Naive thymus-derived CD4-positive, alpha-beta T cell (primary cell): ENCODE data around the gene RNU1-4. TPM values are rescaled to one million over a fixed set of nuclear protein-coding genes. Genes with fewer than 3 reads are reported as not detected.
"Not testable (repeated sequence)": the region's sequence is repeated elsewhere in the genome, so short reads cannot be mapped to it uniquely, and the experiment has no call there.

Experiments
- ATAC-seq: fragments of 150-1000 bp; cut with Tn5 transposase; 2 replicates; pipeline ENCODE4 v1.10.0; 2021; ENCODE audit warnings: mild to moderate bottlenecking, moderate library complexity
- CTCF ChIA-PET: fragments of 350-600 bp; sonication (Branson Sonifier 250); formaldehyde crosslinking; loops from one replicate; lab custom pipeline; 2021; ENCODE audit warnings: antibody characterized with exemption; lab: Charles Lee
- POLR2A ChIA-PET: fragments of 350-600 bp; sonication (Branson Sonifier 250); formaldehyde crosslinking; loops from one replicate; lab custom pipeline; 2021; ENCODE audit warnings: antibody characterized with exemption, inconsistent platforms; lab: Charles Lee
- DNase-seq, 9 donors: peaks; one replicate each; pipeline versions ENCODE4 v3.0.0 to v3.0.0-alpha.2; 2020 to 2022; ENCODE audit warnings: mixed read lengths in 1 of 9
- H3K27ac ChIP-seq: one replicate; pipeline ENCODE4 v1.7.0; 2013; ENCODE audit warnings: mild to moderate bottlenecking, low read depth, low read length, moderate library complexity
- H3K27me3 ChIP-seq, 2 donors: one replicate each; pipeline ENCODE4 v1.7.0; 2013; ENCODE audit warnings: low read length in 2 of 2, mild to moderate bottlenecking in 2 of 2, moderate library complexity in 2 of 2; ENCODE audit not compliant: control insufficient read depth in 2 of 2, insufficient read depth in 2 of 2
- H3K36me3 ChIP-seq, 3 experiments: 1 replicate in 2 of 3; 2 replicates in 1 of 3; pipeline ENCODE4 v1.7.0; 2013; ENCODE audit warnings: low read length in 3 of 3, mild to moderate bottlenecking in 3 of 3, moderate library complexity in 1 of 3; ENCODE audit not compliant: insufficient read depth in 3 of 3, control insufficient read depth in 2 of 3
- H3K4me1 ChIP-seq, 2 donors: one replicate each; pipeline ENCODE4 v1.7.0; 2013; ENCODE audit warnings: low read length in 2 of 2, mild to moderate bottlenecking in 2 of 2, moderate library complexity in 1 of 2; ENCODE audit not compliant: control insufficient read depth in 2 of 2, insufficient read depth in 2 of 2
- H3K4me3 ChIP-seq: 2 replicates; pipeline ENCODE4 v1.7.0; 2013; ENCODE audit warnings: mild to moderate bottlenecking, low read length
- H3K9me3 ChIP-seq, 3 experiments: 1 replicate in 2 of 3; 2 replicates in 1 of 3; pipeline ENCODE4 v1.7.0; 2013; ENCODE audit warnings: low read length in 3 of 3; ENCODE audit not compliant: control insufficient read depth in 2 of 3
- H3K27ac Mint-ChIP-seq, 9 donors: one replicate each; pipeline ENCODE4 v1.8.0; 2020 to 2022; ENCODE audit warnings: mixed read lengths in 9 of 9, mild to moderate bottlenecking in 8 of 9, moderate library complexity in 5 of 9, inconsistent platforms in 2 of 9
- H3K27me3 Mint-ChIP-seq, 5 donors: one replicate each; pipeline ENCODE4 v1.8.0; 2021 to 2022; ENCODE audit warnings: mixed read lengths in 5 of 5, mild to moderate bottlenecking in 1 of 5
- H3K36me3 Mint-ChIP-seq, 5 donors: one replicate each; pipeline ENCODE4 v1.8.0; 2020 to 2022; ENCODE audit warnings: mixed read lengths in 5 of 5, mild to moderate bottlenecking in 3 of 5, inconsistent platforms in 1 of 5
- H3K4me1 Mint-ChIP-seq, 7 donors: one replicate each; pipeline ENCODE4 v1.8.0; 2020 to 2022; ENCODE audit warnings: mixed read lengths in 7 of 7, mild to moderate bottlenecking in 3 of 7, inconsistent platforms in 1 of 7
- H3K4me3 Mint-ChIP-seq, 10 donors: one replicate each; pipeline ENCODE4 v1.8.0; 2020 to 2022; ENCODE audit warnings: mild to moderate bottlenecking in 10 of 10, mixed read lengths in 10 of 10, moderate library complexity in 6 of 10, inconsistent platforms in 2 of 10
- H3K9me3 Mint-ChIP-seq, 11 donors: one replicate each; pipeline ENCODE4 v1.8.0; 2020 to 2022; ENCODE audit warnings: mixed read lengths in 11 of 11, mild to moderate bottlenecking in 4 of 11, inconsistent platforms in 1 of 11, moderate library complexity in 1 of 11
- intact Hi-C, 2 donors: fragments of 100-400 bp; cut with micrococcal nuclease; formaldehyde crosslinking; loops; one replicate each; pipeline ENCODE4 v1.15.1; 2023
- polyA plus RNA-seq, 2 donors: library from polyadenylated mRNA; unstranded; fragments of 300-500 nt; fragmentation: Illumina TruSeq; gene quantifications; one replicate each; pipeline ENCODE4 v1.2.3, GENCODE V29; 2021
- total RNA-seq, 6 experiments: library from RNA in 5 of 6; stranded (reverse) in 5 of 6; gene quantifications; 1 replicate in 5 of 6; 2 replicates in 1 of 6; pipeline ENCODE4 v1.2.3 and lab custom pipeline; 2021 to 2026

RNU1-4 gene
- total and polyA plus RNA-seq, 7 experiments from 2014 or later, result 2,341 to 4,458 (median 3,337) TPM; not detected in 2

- H3K4me1 Mint-ChIP-seq, CTCF ChIA-PET, H3K4me3 ChIP-seq, H3K27me3 ChIP-seq, H3K4me3 Mint-ChIP-seq, H3K9me3 ChIP-seq, H3K36me3 Mint-ChIP-seq, H3K4me1 ChIP-seq, intact Hi-C loops, H3K27ac Mint-ChIP-seq, POLR2A ChIA-PET, ATAC-seq, DNase-seq, H3K27ac ChIP-seq, H3K9me3 Mint-ChIP-seq, H3K36me3 ChIP-seq: not testable (repeated sequence)
- H3K27me3 Mint-ChIP-seq, result peaks cover 1 to 20% (median 6%) of the 10 kb centered on the region in 5 donors
Observed at GRCh38 chr1:16775290-16775689, 35.0 kb downstream of the RNU1-4 start.

- H3K9me3 ChIP-seq, H3K4me3 ChIP-seq, H3K36me3 ChIP-seq, H3K27ac ChIP-seq, intact Hi-C loops, H3K4me1 Mint-ChIP-seq, H3K36me3 Mint-ChIP-seq, H3K9me3 Mint-ChIP-seq, H3K4me1 ChIP-seq, POLR2A ChIA-PET, DNase-seq, H3K4me3 Mint-ChIP-seq, ATAC-seq, H3K27me3 ChIP-seq, CTCF ChIA-PET, H3K27ac Mint-ChIP-seq: not testable (repeated sequence)
- H3K27me3 Mint-ChIP-seq, result peaks cover 4 to 19% (median 9%) of the 10 kb centered on the region in 5 donors
Observed at GRCh38 chr1:16776248-16776647, 35.9 kb downstream of the RNU1-4 start.

- CTCF ChIA-PET, H3K27ac ChIP-seq, H3K4me1 ChIP-seq, POLR2A ChIA-PET, H3K27ac Mint-ChIP-seq, H3K9me3 Mint-ChIP-seq, ATAC-seq, H3K9me3 ChIP-seq, intact Hi-C loops, H3K4me3 ChIP-seq, H3K27me3 ChIP-seq, H3K4me3 Mint-ChIP-seq, H3K4me1 Mint-ChIP-seq, DNase-seq, H3K36me3 ChIP-seq, H3K36me3 Mint-ChIP-seq: not testable (repeated sequence)
- peaks cover 4 to 19% (median 9%) of the 10 kb centered on the region in 5 donors for H3K27me3 Mint-ChIP-seq
Observed at GRCh38 chr1:16776835-16777234, 36.5 kb downstream of the RNU1-4 start.

GRCh38 chr1:16777821-16778220 is 37.5 kb downstream of the RNU1-4 start:
- intact Hi-C loops, H3K27ac Mint-ChIP-seq, H3K9me3 ChIP-seq, POLR2A ChIA-PET, H3K9me3 Mint-ChIP-seq, H3K27ac ChIP-seq, H3K4me1 ChIP-seq, H3K4me3 ChIP-seq, H3K36me3 Mint-ChIP-seq, H3K36me3 ChIP-seq, H3K4me1 Mint-ChIP-seq, ATAC-seq, DNase-seq, CTCF ChIA-PET, H3K27me3 ChIP-seq, H3K4me3 Mint-ChIP-seq: not testable (repeated sequence)
- H3K27me3 Mint-ChIP-seq, result peaks cover 4 to 19% (median 9%) of the 10 kb centered on the region in 5 donors

GRCh38 chr1:16779525-16779924 is 39.2 kb downstream of the RNU1-4 start:
- H3K27ac Mint-ChIP-seq, H3K27ac ChIP-seq, H3K4me3 ChIP-seq, H3K9me3 Mint-ChIP-seq, H3K4me1 Mint-ChIP-seq, intact Hi-C loops, H3K9me3 ChIP-seq, H3K4me3 Mint-ChIP-seq, H3K36me3 ChIP-seq, H3K4me1 ChIP-seq, H3K27me3 ChIP-seq, POLR2A ChIA-PET, CTCF ChIA-PET, H3K36me3 Mint-ChIP-seq, DNase-seq, ATAC-seq: not testable (repeated sequence)
- H3K27me3 Mint-ChIP-seq, result peaks cover 2 to 14% (median 9%) of the 10 kb centered on the region in 5 donors

- H3K27ac ChIP-seq, H3K36me3 Mint-ChIP-seq, H3K4me3 ChIP-seq, H3K36me3 ChIP-seq, H3K27me3 ChIP-seq, DNase-seq, H3K27ac Mint-ChIP-seq, H3K4me1 ChIP-seq, POLR2A ChIA-PET, H3K4me3 Mint-ChIP-seq, H3K4me1 Mint-ChIP-seq, H3K9me3 ChIP-seq, intact Hi-C loops, CTCF ChIA-PET, H3K9me3 Mint-ChIP-seq: not testable (repeated sequence)
- H3K27me3 Mint-ChIP-seq, result peaks cover 2 to 14% (median 9%) of the 10 kb centered on the region in 5 donors
- peak; percentile 68 for ATAC-seq
Observed at GRCh38 chr1:16781033-16781432, 40.7 kb downstream of the RNU1-4 start.

GRCh38 chr1:16781625-16782024 is 41.3 kb downstream of the RNU1-4 start:
- H3K27ac Mint-ChIP-seq, H3K36me3 Mint-ChIP-seq: not testable (repeated sequence)

More at GRCh38 chr1:16781625-16782024, 41.3 kb downstream of the RNU1-4 start:
- H3K27ac ChIP-seq, intact Hi-C loops, H3K9me3 ChIP-seq, H3K9me3 Mint-ChIP-seq, H3K4me3 ChIP-seq, H3K4me1 ChIP-seq, H3K27me3 ChIP-seq, DNase-seq, H3K4me3 Mint-ChIP-seq, H3K4me1 Mint-ChIP-seq, POLR2A ChIA-PET, H3K36me3 ChIP-seq, CTCF ChIA-PET: not testable (repeated sequence)
- ATAC-seq, result peak; percentile 41
- H3K27me3 Mint-ChIP-seq, result peaks cover 2 to 14% (median 9%) of the 10 kb centered on the region in 5 donors
